Stimulated activated naive CD4-positive, alpha-beta T cell (primary cell): ENCODE data around the gene FAM174C.
"Not testable (repeated sequence)": the region's sequence is repeated elsewhere in the genome, so short reads cannot be mapped to it uniquely, and the experiment has no call there.

ENCODE experiments used
- DNase-seq, 6 experiments: peaks; one replicate each; lab custom pipeline; 2025; lab: John Stamatoyannopoulos, UW

Gene FAM174C

DNA sequence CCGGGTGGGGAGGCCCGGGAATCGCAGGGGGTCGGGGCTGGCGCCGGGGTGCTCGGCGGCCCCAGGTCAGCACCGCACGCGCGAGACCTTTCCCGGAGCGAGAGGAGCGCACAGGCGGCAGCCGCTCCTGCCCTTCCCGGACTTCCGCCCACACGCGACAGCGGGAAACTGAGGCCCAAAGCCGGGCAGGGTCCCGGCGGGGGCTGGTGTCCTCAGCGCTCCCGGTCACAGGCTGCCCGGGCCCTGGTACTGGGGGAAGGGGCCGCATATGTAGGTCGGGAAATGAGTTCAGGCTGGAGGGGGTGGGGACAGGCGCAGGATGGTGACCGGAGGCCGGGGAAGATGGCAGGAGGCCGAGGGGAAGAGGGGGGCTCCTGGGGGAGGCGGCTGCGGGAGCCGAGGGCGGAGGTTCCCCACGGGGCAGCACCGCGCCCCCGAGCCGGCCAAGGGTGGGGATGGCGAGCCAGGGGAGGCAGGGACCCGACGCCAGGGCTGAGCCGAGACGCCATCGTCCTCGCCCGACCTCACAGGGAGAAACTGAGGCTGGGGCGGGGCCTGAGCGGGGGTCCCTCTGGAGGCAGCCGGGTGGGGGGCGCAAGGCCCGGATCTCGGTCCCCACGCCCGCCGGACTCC lies 38.2 kb upstream of the FAM174C start:
- no peak for DNase-seq

- peak in 2 of 6 experiments; percentile 39 to 43 for DNase-seq
Observed at GRCh38 chr19:1237754-1238368, 37.5 kb upstream of the FAM174C start, which contains the start of gene CBARP. CBARP (minus strand) TSS chr19:1238005; CDS start chr19:1236100, 1,905 bp downstream.

DNA sequence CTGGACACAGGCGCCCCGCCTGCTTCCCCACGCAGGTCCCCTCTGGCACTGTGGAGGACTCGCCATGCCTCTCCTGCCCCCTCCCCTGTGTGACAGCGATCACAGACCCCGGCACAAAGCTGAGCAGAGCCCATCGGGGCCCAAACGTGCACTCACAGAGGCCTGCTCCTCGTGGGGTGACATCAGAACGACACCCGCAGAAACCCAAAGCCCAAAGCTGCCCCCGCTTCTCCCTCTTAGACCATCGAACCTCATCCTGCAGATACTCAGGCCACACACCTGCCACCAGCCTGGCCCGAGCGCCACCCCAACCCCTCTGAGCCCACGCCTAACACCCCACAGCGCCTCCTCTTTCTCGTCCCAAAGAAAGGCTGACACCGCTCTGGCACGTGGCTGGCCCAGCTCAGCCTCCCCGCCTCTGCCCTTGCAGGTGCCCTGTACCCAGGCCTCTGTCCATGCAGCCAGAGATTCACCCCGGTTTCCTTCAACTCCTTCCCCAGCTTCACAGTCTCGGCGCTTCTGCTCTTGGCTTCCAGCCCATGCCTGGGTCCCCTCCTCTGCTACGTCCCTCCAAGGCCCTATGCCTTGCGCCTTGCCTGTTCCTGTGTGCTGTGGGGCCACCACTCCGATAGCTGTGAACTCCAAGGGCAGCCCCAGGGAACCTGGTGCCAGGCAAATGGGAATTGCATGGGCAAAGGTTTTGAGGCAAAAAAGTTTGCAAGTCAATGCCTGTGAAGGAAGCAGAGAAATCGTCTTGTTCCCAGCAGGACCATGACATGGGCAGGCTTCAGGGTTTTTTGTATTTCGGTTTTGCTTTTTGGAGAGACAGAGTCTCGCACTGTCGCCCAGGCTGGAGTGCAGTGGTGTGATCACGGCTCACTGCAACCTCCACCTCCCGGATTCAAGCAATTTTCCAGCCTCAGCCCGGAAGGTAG lies 36.7 kb upstream of the FAM174C start:
- DNase-seq, result peak in 1 of 6 experiments; percentile 29

DNA sequence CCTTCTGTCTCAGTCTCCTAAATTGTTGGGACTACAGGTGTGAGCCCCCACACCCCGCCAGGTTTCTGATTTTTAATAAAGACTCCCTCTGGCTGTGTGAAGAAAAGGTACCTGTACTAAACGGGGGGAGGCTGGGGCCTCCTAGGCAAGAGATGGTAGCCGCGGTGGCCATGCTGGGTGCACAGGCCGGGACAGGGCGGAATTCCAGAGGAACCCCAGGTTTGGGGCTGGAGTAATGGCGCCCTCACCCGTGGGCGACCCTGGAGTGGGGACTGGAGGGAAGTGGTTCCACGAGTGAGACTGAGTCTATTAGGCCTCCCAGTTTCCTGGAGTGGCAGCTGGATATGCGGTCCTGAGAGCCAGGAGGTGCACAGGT lies 35.9 kb upstream of the FAM174C start:
- no peak for DNase-seq

GRCh38 chr19:1239796-1240737 lies 35.3 kb upstream of the FAM174C start:
- DNase-seq, result peak; percentile 87 to 93 (median 92)

- no peak for DNase-seq
Observed at GRCh38 chr19:1240925-1241324, 34.4 kb upstream of the FAM174C start.

DNA sequence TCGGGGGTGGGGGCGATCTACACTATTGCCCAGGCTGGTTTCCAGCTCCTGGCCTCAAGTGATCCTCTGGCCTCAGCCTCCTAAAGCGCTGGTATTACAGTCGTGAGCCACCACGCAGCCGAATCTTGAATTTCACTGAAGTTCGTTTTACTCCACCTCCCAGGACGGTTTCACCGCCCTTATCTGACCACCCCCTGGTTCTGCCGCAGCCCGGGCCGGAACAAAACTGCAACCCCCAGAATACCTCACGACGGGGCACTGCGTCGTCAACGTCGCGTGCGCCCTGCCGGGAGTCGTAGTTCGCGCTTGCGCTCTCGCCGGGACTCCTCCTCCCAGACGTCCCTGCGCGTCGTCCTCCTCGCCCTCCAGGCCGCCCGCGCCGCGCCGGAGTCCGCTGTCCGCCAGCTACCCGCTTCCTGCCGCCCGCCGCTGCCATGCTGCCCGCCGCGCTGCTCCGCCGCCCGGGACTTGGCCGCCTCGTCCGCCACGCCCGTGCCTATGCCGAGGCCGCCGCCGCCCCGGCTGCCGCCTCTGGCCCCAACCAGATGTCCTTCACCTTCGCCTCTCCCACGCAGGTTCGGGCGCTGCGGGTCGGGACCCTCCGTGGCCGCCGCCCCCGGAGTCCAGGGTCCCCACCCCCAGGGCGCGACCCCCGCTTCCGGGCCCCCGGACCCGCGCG lies 33.8 kb upstream of the FAM174C start, which contains the start of gene ATP5F1D:
TSS of gene ATP5F1D (plus strand) at position 335 of the 679 bp plus-strand sequence. CDS start at position 435, 100 bp downstream.
- peak; percentile 70 to 84 (median 79) for DNase-seq

- peak; percentile 71 to 87 (median 80) for DNase-seq
Observed at GRCh38 chr19:1243768-1244692, 31.3 kb upstream of the FAM174C start.

DNA sequence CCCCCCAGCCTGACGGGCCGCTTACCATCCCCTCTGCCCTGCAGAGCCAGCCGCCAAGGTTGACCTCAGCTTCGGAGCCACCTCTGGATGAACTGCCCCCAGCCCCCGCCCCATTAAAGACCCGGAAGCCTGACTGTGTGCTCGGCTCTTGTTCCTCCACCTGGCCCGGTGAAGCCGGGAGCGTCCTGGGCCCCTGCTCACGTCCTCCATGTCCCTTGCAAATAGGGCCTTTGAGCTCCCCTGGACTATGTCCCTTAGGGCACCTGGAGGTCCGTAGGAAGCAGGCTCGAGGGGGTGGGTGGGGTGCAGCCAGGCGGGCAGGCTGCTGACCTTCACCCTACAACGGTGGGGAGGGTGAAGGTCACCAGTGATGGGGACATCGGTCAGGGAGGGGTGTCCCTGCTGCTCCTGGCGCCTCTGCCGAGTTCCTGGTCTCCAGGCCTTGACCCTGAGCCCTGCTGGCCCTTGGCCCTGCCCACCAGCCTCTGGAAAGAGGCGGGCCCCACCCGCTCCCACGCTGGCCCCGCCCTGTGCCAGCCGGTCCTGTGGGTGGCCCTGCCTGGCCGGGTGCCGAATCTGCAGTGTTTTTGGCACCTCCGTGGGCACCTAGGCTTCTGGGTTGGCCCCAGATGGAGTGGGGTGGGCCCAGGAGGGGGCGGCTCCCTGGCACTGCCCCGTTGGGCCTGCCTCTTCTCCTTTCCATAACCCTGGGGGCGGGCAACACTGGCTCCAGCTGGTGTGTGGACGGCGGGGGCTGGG lies 30.5 kb upstream of the FAM174C start:
- no peak for DNase-seq

- DNase-seq, result no peak
Observed at GRCh38 chr19:1245494-1246264, 29.7 kb upstream of the FAM174C start.

DNA sequence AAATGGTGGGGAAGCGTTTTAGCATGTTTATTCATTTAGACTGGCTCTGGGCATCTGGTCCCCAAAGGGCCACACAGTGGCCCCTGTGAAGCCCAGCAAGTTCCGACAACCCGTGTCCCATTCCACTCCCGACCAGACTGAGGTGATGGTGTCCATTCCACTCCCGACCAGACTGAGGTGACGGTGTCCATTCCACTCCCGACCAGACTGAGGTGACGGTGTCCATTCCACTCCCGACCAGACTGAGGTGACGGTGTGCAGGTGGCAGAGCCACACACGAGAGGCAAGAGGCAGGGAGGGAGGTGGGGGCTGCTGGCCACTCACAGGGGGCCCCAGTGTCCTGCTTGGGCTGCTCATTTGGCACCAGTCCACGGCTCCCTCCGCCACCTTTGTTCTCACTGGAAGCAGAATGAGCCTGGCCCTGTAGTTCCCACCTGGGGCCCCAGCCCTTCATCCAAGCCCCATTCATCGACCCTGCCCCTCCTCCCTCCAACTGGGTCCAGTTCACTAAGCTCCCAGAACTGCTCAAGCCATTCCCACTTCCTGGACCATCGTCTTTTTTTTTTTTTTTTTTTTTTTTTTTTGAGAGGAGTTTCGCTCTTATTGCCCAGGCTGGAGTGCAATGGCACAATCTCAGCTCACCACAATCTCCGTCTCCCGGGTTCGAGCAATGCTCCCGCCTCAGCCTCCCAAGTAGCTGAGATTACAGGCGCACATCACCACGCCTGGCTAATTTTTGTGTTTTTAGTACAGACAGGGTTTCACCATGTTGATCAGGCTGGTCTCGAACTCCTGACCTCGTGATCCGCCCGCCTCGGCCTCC lies 28.9 kb upstream of the FAM174C start:
- DNase-seq, result not testable (repeated sequence)

DNA sequence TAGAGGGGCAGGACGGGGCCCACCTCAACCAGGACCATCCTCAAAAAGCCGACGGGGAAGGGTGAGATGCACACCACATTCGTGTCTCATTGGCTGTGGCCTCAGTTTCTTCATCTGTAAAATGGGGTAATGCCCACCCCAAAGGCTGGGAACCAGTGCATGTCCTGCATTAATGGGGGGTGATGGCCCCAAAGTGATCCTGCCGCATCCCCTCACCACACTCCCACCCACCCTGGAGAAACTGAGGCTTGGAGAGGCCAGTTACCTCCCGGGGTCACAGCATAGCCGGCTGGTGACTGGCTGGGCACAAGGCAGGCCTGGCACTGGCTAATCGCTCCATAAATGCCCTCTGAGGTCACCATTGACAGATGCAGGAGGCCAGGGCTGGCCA lies 27.6 kb upstream of the FAM174C start:
- no peak for DNase-seq

- peak; percentile 49 to 71 (median 66) for DNase-seq
Observed at GRCh38 chr19:1248139-1248785, 27.1 kb upstream of the FAM174C start, which contains the start of gene MIDN. MIDN (plus strand) TSS chr19:1248583; CDS start chr19:1250297, 1,714 bp downstream.

DNA sequence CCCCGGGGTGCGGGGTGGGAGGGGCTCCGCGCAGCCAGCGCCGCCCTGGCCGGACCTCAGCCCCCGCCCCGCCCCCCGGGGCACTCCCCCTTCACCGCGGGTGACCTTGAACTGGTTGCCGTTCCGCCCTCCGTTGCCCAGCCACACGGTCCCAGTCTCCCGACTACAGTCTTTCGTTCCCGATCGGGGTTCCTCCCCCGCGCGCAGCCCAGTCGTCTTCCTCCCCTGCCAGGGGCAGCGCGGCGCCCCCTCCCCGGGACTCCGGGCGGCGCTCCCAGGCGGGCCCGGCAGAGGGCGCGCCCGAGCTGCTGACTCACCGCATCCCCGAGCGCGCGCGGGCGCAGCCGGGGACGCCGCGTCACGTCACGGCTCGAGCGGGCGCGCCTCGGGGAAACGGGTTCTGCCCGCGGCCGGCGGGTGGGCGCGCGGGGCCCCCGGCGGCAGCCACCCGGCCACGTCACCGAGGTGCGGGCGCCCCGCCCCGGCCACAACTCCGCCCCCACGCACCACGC lies 26.5 kb upstream of the FAM174C start:
- peak; percentile 77 to 92 (median 85) for DNase-seq

DNA sequence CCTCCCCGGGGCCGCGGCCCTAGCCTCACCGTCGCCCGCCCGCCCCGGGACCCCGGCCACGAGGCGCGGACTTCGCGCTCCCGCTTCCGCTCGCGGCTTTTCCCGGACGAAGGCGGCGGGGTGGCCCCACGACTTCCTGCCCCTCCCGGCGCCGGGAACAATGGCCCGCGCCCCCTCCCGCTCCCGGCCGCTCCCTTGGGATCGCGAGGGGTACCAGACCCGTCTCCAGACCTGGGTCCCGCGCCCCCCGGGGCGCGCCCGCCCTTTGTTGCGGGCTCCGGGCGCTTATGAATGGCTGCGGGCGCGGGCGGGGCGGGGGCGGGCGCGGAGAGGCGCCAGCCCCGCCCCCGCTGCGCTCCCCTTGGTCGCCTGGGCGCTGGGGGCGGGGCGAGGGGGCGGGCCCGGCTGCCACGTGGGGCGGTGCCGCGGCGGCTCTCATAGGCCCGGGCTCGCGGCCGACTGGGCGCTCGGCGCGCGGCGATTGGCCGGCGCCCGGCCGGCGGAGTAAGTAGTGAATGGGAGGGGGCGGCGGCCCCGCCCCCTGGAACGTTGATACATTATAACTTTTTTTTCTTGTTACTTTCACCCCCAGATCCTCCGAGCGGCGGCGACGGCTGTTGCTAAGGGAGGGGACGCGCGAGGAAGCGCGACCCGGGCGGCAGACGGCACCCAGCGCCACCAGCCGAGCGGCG lies 25.9 kb upstream of the FAM174C start:
- DNase-seq, result peak; percentile 92 to 96 (median 94)

GRCh38 chr19:1249990-1250436 lies 25.3 kb upstream of the FAM174C start:
- DNase-seq, result no peak
